Common myeloid progenitor, CD34-positive (primary cell): ENCODE data around the gene CCDC142.

Experiments used
- CTCF ChIA-PET: fragments of 350-600 bp; sonication (Branson Sonifier 250); formaldehyde crosslinking; loops from one replicate; lab custom pipeline; 2021; ENCODE audit warnings: antibody characterized with exemption; lab: Charles Lee
- POLR2A ChIA-PET: fragments of 350-600 bp; sonication (Branson Sonifier 250); formaldehyde crosslinking; loops from one replicate; lab custom pipeline; 2021; ENCODE audit warnings: antibody characterized with exemption; lab: Charles Lee
- DNase-seq, 3 donors: peaks; one replicate each; pipeline versions ENCODE4 v3.0.0 to v3.0.0-alpha.2; 2013
- H3K27ac ChIP-seq, 2 experiments: 1 replicate in 1 of 2; 2 replicates in 1 of 2; pipeline ENCODE4 v1.7.0; 2013; ENCODE audit warnings: inconsistent platforms in 2 of 2, low read length in 2 of 2, mild to moderate bottlenecking in 2 of 2, low read depth in 1 of 2, moderate library complexity in 1 of 2; ENCODE audit not compliant: severe bottlenecking in 2 of 2, insufficient read depth in 1 of 2, poor library complexity in 1 of 2
- H3K27me3 ChIP-seq, 5 experiments: replicated peaks in 2 of 5; 1 replicate in 3 of 5; 2 replicates in 2 of 5; pipeline versions ENCODE4 v1.6.1 to v1.7.0; 2013; ENCODE audit warnings: low read length in 4 of 5, mild to moderate bottlenecking in 2 of 5, moderate library complexity in 2 of 5, inconsistent platforms in 1 of 5; ENCODE audit not compliant: insufficient read depth in 5 of 5, control insufficient read depth in 4 of 5
- H3K36me3 ChIP-seq, 4 experiments: 1 replicate in 2 of 4; 2 replicates in 2 of 4; pipeline versions ENCODE4 v1.6.1 to v1.7.0; 2013; ENCODE audit warnings: low read length in 3 of 4, control low read depth in 1 of 4, mild to moderate bottlenecking in 1 of 4; ENCODE audit not compliant: control insufficient read depth in 4 of 4, insufficient read depth in 4 of 4
- H3K4me1 ChIP-seq, 4 experiments: 1 replicate in 3 of 4; 2 replicates in 1 of 4; pipeline versions ENCODE4 v1.6.1 to v1.7.1; 2013; ENCODE audit warnings: low read length in 3 of 4, mild to moderate bottlenecking in 3 of 4, control low read depth in 1 of 4, inconsistent platforms in 1 of 4, moderate library complexity in 1 of 4; ENCODE audit not compliant: control insufficient read depth in 4 of 4, insufficient read depth in 4 of 4; ENCODE audit errors: control extremely low read depth in 1 of 4
- H3K4me3 ChIP-seq, 7 experiments: 1 replicate in 4 of 7; 2 replicates in 3 of 7; pipeline versions ENCODE4 v1.5.1 to v1.7.0; 2013; ENCODE audit warnings: mild to moderate bottlenecking in 7 of 7, low read length in 6 of 7, moderate library complexity in 6 of 7, inconsistent platforms in 2 of 7, low read depth in 2 of 7, control low read depth in 1 of 7; ENCODE audit not compliant: insufficient read depth in 4 of 7, control insufficient read depth in 1 of 7; ENCODE audit errors: extremely low read depth in 1 of 7
- H3K9me3 ChIP-seq, 5 experiments: 1 replicate in 4 of 5; 2 replicates in 1 of 5; pipeline versions ENCODE4 v1.6.1 to v1.7.1; 2013; ENCODE audit warnings: low read length in 4 of 5, mild to moderate bottlenecking in 2 of 5, inconsistent platforms in 1 of 5, low read depth in 1 of 5, moderate library complexity in 1 of 5; ENCODE audit not compliant: control insufficient read depth in 4 of 5, insufficient read depth in 2 of 5; ENCODE audit errors: control extremely low read depth in 1 of 5
- WGBS: methylation state at CpG from one replicate; pipeline ENCODE4 v1.1.5; 2013; ENCODE audit not compliant: insufficient coverage; 5-methylcytosine and 5-hydroxymethylcytosine counted together

CCDC142 gene

DNA sequence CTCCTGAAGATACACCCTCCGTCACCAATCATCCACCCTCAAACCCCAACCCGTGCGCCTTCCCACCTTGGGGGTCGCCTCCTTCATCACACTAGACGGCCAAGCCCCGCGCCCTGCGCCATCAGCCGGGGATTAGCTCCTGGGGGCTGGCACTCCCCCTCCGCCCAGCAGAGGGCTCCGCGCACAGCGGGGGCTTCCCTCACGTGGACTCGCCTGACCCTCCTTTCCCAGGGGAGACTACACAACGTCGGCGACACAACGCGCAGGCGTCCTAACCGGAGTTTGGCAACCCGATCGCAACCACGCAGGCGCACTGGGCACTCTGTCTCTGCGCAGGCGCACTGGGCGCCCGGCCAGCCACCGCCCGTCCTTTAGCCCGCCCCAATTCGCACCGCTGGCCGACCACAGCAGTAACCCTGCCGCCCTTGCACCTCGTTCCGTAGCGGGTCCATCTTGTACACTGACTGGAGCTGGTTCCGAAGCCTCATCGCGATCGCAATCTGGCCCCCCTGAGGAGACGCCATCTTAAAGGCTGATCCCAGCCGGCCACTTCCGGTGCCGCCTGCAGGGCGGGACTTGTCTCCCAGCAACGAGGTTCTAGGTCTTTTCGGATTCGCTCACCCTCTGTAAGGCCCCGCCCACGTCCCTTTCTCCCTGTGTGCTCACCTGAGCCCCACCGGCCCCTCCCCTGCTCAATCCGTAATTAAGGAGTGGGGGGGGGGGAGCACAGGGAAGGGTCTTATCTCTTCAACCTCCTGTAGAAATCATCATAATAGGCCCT, 24.5 kb upstream of the CCDC142 start, which contains the start of gene PCGF1:
Gene PCGF1 (minus strand): TSS at position 551 of the 781 bp plus-strand sequence. CDS start 27 bp downstream, at position 524.
- WGBS, result 1% methylated on average over 49 of the region's 56 CpGs
- Histone ChIP-seq H3K4me1 (peaks cover 0 to 52% (median 34%) of the 10 kb centered on the region in 4 experiments), H3K4me3 (peak within 1 kb of the TSS; percentile 80 to 99 (median 91)), H3K27ac (peak within 1 kb of the TSS; percentile 92 to 96), H3K27me3 (peaks cover 7 to 63% (median 33%) of the 10 kb centered on the region in 5 experiments), H3K36me3 (peaks cover 0 to 16% (median 8%) of the 10 kb centered on the region in 4 experiments), H3K9me3 (no peaks in the 10 kb centered on the region)
- ChIA-PET CTCF (interaction anchor here (0.6 to 12.7 kb wide), 15 partner anchors 10 to 1207 kb away, joined by 3 to 143 read pairs (median 5); partner anchors contain the start of genes AUP1, CCDC142, DQX1 and HTRA2), POLR2A (no interaction called here)
- DNase-seq, result peak; percentile 97 to 98 (median 97)

DNA sequence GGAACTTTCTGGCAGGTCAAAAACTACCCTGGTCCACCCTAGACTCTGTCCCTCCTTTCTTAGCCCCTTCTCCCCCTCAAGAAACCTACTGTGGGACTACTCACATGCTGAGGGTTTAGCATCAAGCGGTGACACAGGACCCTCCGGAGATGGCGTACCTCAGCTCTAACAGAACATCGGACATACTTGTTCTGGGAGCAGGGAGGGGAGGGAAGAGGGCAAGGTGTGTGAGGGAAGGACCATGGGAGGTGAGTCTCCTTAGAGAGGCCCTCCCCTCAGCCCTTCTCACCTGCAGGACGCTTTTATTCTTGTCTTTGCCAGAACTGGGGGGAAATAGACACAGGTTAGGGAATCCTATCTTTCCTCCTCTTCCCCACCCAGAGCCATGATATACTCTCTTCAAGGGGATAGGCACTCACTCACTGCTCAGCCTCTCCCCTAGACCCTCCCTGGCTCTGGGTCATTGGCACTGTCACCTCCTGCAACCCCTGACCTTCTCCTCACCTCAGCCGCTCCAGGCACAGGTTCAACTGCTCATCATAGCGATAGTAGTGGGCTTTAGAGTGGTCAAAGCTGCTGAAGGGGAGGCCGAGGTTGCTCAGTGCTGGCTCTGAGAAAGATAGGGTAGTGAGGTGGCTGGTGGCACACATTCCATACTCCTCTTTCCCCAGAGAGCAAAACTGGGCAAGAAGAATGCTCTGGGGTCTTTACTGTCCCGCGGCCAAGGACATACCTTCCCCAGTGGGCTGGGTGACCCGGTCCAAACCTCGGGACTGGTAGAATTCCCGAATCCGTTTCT, 22.8 kb upstream of the CCDC142 start:
- WGBS, result 100% methylated on average over 2 of the region's 14 CpGs
- H3K4me1 ChIP-seq, result peaks cover 0 to 55% (median 38%) of the 10 kb centered on the region in 4 experiments
- no peak overlapping the region for H3K4me3 ChIP-seq
- H3K36me3 ChIP-seq, result peaks cover 0 to 16% (median 8%) of the 10 kb centered on the region in 4 experiments
- DNase-seq, result no peak
- ChIA-PET POLR2A (no interaction called here), CTCF (interaction anchor here (0.6 to 12.7 kb wide), 9 partner anchors 9 to 85 kb away, joined by 3 to 143 read pairs (median 3); partner anchors contain the start of genes AUP1, DQX1 and HTRA2)
- H3K9me3 ChIP-seq, result no peaks in the 10 kb centered on the region
- no peak overlapping the region for H3K27ac ChIP-seq
- peaks cover 7 to 64% (median 29%) of the 10 kb centered on the region in 5 experiments for H3K27me3 ChIP-seq

DNA sequence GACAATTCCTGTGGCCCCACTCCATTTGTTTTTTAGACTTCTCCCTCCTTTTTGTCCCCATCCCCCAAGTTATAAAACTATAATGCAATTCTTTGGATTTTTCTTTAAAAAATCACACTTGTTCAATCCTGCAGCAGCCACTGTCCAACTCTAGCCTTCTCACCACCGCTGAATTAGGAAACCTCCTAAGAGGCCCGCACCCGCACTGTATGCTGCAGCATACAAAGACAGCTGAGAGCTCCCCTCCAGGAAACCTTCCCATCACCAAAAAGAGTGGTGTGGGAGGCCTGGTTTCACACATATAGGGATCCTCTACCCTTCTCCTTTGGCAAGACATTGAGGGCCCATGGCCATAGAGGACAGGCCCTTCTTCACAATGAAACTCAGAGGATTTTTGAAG, 21.8 kb upstream of the CCDC142 start:
- H3K27me3 ChIP-seq, result peaks cover 4 to 64% (median 33%) of the 10 kb centered on the region in 5 experiments
- no peak overlapping the region for H3K4me3 ChIP-seq
- CTCF ChIA-PET, result interaction anchor here (0.6 to 12.7 kb wide), 12 partner anchors 8 to 82 kb away, joined by 3 to 143 read pairs (median 6); partner anchors contain the start of genes AUP1, CCDC142, DQX1 and HTRA2
- peaks cover 0 to 58% (median 42%) of the 10 kb centered on the region in 4 experiments for H3K4me1 ChIP-seq
- H3K27ac ChIP-seq, result no peak overlapping the region
- peaks cover 0 to 16% (median 8%) of the 10 kb centered on the region in 4 experiments for H3K36me3 ChIP-seq
- POLR2A ChIA-PET, result no interaction called here
- no peaks in the 10 kb centered on the region for H3K9me3 ChIP-seq
- 80% methylated on average over 1 of the region's 3 CpGs for WGBS
- DNase-seq, result no peak

DNA sequence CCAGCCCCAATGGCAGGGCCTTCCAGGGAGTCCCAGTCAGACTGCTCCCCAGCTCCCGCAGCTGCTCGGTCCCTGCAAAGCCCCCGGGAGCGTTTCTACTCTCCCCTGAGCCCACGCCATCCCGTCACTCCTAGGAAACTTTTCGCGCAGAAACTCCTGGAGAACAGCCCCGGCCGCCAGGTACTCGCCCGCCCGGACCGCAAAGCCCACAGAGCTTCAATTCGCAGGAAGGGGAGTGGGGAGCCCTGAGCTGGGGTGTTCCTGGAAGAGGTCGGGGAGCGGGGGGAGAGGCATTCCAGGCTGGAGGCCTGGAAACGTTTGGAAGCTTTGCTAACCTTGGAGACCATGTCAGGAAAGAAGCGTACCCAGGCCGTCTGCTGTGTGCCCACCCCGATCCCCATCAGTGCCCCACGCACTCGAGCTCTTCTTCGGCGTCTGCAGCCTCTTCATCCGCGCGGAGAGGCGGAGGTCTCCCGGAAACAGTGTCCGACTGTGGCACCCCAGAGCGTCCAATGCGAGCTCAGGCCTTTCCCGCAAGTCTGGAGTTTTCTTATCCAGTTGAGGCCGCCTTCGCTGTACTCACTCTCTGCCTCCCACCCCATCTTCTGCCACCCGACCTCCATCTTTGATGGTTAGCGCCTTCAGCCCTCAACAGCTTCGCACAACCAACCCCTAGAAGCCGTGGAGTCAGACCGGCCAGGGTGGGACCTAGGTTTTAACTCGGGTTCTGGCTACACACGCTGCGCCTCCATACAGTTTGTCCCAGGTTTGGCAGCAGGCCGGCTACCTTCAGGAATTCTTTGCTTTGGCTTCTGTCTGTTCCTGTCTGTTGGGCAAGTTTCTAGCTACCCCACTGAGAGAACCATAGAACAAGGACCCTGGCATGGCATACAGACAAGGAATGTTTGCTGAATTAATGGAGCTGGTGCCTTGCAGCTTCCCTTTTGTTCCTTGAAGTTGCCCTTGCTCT, 21.0 kb upstream of the CCDC142 start:
- 60% methylated on average over 40 of the region's 45 CpGs for WGBS

DNA sequence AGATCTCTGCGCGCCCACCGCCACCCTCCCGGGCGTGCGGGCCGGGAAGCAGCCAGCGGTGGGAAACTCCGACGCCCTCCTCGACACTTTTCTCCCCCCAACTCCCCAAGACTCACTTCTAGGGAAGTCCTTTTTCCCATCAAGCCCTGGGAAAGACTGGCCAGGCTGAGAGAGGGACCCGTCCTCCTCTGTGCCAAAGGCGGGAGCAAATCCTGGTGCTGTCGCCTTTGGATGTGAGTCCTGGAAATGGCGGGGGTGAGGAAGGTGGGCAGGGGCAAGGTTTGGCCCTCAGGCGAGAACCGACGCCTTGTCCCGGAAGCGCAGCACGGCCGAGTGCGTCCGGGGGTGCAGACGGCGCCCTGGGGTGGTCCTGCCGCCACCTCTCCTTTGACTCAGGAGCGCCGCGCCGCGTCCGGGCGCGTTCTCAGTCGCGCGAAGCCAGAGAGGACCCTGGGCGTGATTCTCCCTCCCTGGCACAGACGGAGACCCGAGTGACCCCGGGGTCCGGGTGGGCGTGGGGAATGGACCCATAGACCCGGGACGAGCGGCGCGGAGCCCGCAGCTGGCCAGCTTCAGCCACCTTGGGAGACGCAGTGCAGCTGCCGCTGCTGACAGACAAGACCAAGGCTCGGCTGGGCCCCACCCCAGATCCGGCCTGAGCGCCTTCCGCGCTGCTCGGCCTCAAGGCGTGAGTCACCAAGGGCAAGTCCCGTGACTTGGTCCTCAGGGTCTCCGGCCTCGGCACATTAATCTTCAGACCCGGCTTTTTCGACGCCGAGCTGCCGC, 20.1 kb upstream of the CCDC142 start:
- POLR2A ChIA-PET, result interaction anchor here (0.6 kb wide), 1 partner anchor 29 kb away, joined by 3 read pairs; no protein-coding TSS in a partner anchor
- no peaks in the 10 kb centered on the region for H3K9me3 ChIP-seq
- peak overlapping the region; percentile 20 to 79 (median 62) for H3K4me3 ChIP-seq
- peak; percentile 45 to 73 (median 62) for DNase-seq
- peak overlapping the region in 1 of 2 experiments; percentile 54 for H3K27ac ChIP-seq
- CTCF ChIA-PET, result interaction anchor here (0.7 to 12.7 kb wide), 11 partner anchors 10 to 84 kb away, joined by 3 to 143 read pairs (median 6); partner anchors contain the start of genes AUP1, CCDC142, DQX1 and HTRA2
- 1% methylated on average over 60 of the region's 67 CpGs for WGBS
- H3K36me3 ChIP-seq, result peaks cover 0 to 16% (median 8%) of the 10 kb centered on the region in 4 experiments
- peaks cover 0 to 73% (median 41%) of the 10 kb centered on the region in 5 experiments for H3K27me3 ChIP-seq
- H3K4me1 ChIP-seq, result peaks cover 4 to 67% (median 53%) of the 10 kb centered on the region in 4 experiments

More for the DNA sequence above, 21.0 kb upstream of the CCDC142 start:
- POLR2A ChIA-PET, result interaction anchor here (0.6 kb wide), 1 partner anchor 29 kb away, joined by 3 read pairs; no protein-coding TSS in a partner anchor
- Histone ChIP-seq H3K4me3 (peak overlapping the region in 6 of 7 experiments; percentile 20 to 79 (median 66)), H3K27ac (peak overlapping the region in 1 of 2 experiments; percentile 54), H3K36me3 (peaks cover 0 to 16% (median 8%) of the 10 kb centered on the region in 4 experiments), H3K27me3 (peaks cover 3 to 71% (median 36%) of the 10 kb centered on the region in 5 experiments), H3K9me3 (no peaks in the 10 kb centered on the region), H3K4me1 (peaks cover 0 to 66% (median 50%) of the 10 kb centered on the region in 4 experiments)
- no peak for DNase-seq
- CTCF ChIA-PET, result interaction anchor here (0.7 to 12.7 kb wide), 16 partner anchors 9 to 83 kb away, joined by 3 to 143 read pairs (median 4); partner anchors contain the start of genes AUP1, CCDC142, DQX1 and HTRA2
